ENCODE data around the gene RHD.
"Not testable (repeated sequence)": the region's sequence is repeated elsewhere in the genome, so short reads cannot be mapped to it uniquely, and the experiment has no call there.

The RHD gene

GRCh38 chr1:25259813-25260212 is 12.5 kb upstream of the RHD start:
- DNase-seq = not testable (repeated sequence)

GRCh38 chr1:25260336-25260735 is 12.0 kb upstream of the RHD start:
- not testable (repeated sequence) for DNase-seq

- DNase-seq = not testable (repeated sequence)
Measured at GRCh38 chr1:25266554-25267287, 5.6 kb upstream of the RHD start.

GRCh38 chr1:25267288-25268142 is 4.8 kb upstream of the RHD start:
- DNase-seq = peak; percentile 17

- not testable (repeated sequence) for DNase-seq
Measured at GRCh38 chr1:25268143-25268760, 4.1 kb upstream of the RHD start.

- DNase-seq = not testable (repeated sequence)
Measured at GRCh38 chr1:25275648-25276047, 3.3 kb downstream of the RHD start.

- not testable (repeated sequence) for DNase-seq
Measured at GRCh38 chr1:25277295-25277694, 5.0 kb downstream of the RHD start.

GRCh38 chr1:25278358-25278757 is 6.0 kb downstream of the RHD start:
- not testable (repeated sequence) for DNase-seq

GRCh38 chr1:25278790-25279189 is 6.5 kb downstream of the RHD start:
- not testable (repeated sequence) for DNase-seq

- DNase-seq = not testable (repeated sequence)
Measured at GRCh38 chr1:25279693-25280111, 7.4 kb downstream of the RHD start.

GRCh38 chr1:25285862-25286261 is 13.6 kb downstream of the RHD start:
- not testable (repeated sequence) for DNase-seq

- DNase-seq = not testable (repeated sequence)
Measured at GRCh38 chr1:25287164-25287563, 14.9 kb downstream of the RHD start.

GRCh38 chr1:25288573-25289101 is 16.3 kb downstream of the RHD start:
- not testable (repeated sequence) for DNase-seq

GRCh38 chr1:25290043-25290442 is 17.7 kb downstream of the RHD start:
- DNase-seq = not testable (repeated sequence)

- DNase-seq = not testable (repeated sequence)
Measured at GRCh38 chr1:25293426-25293825, 21.1 kb downstream of the RHD start.

- not testable (repeated sequence) for DNase-seq
Measured at GRCh38 chr1:25294889-25295826, 22.8 kb downstream of the RHD start.

GRCh38 chr1:25296501-25296900 is 24.2 kb downstream of the RHD start:
- DNase-seq = not testable (repeated sequence)

GRCh38 chr1:25300729-25301128 is 28.4 kb downstream of the RHD start:
- DNase-seq = not testable (repeated sequence)

GRCh38 chr1:25302330-25302729 is 30.0 kb downstream of the RHD start:
- DNase-seq = not testable (repeated sequence)

GRCh38 chr1:25304936-25305335 is 32.6 kb downstream of the RHD start:
- not testable (repeated sequence) for DNase-seq

GRCh38 chr1:25308168-25308567 is 35.9 kb downstream of the RHD start:
- DNase-seq = not testable (repeated sequence)

GRCh38 chr1:25309085-25309484 is 36.8 kb downstream of the RHD start:
- not testable (repeated sequence) for DNase-seq
